ENCODE results near the gene CA5A. TPM values are rescaled to one million over a fixed set of nuclear protein-coding genes. Genes with fewer than 3 reads are reported as not detected.

Gene CA5A
- total RNA-seq, 1 experiment from 2014 or later, result not detected

- no peak overlapping the region for H3K4me3 ChIP-seq (replicated peaks in 1 of 2; ENCODE audit: low read depth in 1 of 2, low read length in 2 of 2)
- intact Hi-C loops (cut with micrococcal nuclease), result loop anchor here (2.0 kb wide), 1 partner anchor 45 kb away; no protein-coding TSS in a partner anchor
- TF ChIP-seq EZH2phosphoT487 (IDR thresholded peaks at IDR 0.05; ENCODE audit: borderline replicate concordance), result no peak
- TF ChIP-seq MAX (IDR thresholded peaks at IDR 0.05), result no peak
- no peak for TF ChIP-seq ELF1 (IDR thresholded peaks at IDR 0.05; ENCODE audit: borderline replicate concordance, low read depth)
- no peak for TF ChIP-seq ATF3 (IDR thresholded peaks at IDR 0.05)
- TF ChIP-seq CEBPB (IDR thresholded peaks at IDR 0.05; ENCODE audit: low read depth), result no peak
- no peak for TF ChIP-seq JUND (IDR thresholded peaks at IDR 0.05)
- TF ChIP-seq ZBTB33 (IDR thresholded peaks at IDR 0.05; ENCODE audit: extremely low read depth, insufficient replicate concordance, low read length), result no peak
- no peak for TF ChIP-seq EGR1 (IDR thresholded peaks at IDR 0.05; ENCODE audit: low read depth)
- no peak for TF ChIP-seq ZFX (IDR thresholded peaks at IDR 0.05)
- TF ChIP-seq SIN3A (IDR thresholded peaks at IDR 0.05; ENCODE audit: low read depth), result no peak
- TF ChIP-seq YY1 (IDR thresholded peaks at IDR 0.05; ENCODE audit: extremely low read depth, insufficient replicate concordance, low read depth, low read length), result no peak
- TF ChIP-seq CBX3 (IDR thresholded peaks at IDR 0.05; ENCODE audit: low read depth), result no peak
- TF ChIP-seq FOSL1 (IDR thresholded peaks at IDR 0.05; ENCODE audit: low read depth), result no peak
- TF ChIP-seq RAD21 (IDR thresholded peaks at IDR 0.05; ENCODE audit: low read depth), result no peak
- no peak for TF ChIP-seq POLR2AphosphoS5 (IDR thresholded peaks at IDR 0.05; ENCODE audit: low read depth, low read length)
- no peak for TF ChIP-seq SRF (IDR thresholded peaks at IDR 0.05; ENCODE audit: low read depth)
- TF ChIP-seq ZNF274 (IDR thresholded peaks at IDR 0.05; ENCODE audit: low read depth, low read length), result no peak
- no peaks in the 10 kb centered on the region for H3K9me2 ChIP-seq (ENCODE audit: insufficient read depth)
- CTCF ChIA-PET, result interaction anchor here (0.9 to 1.2 kb wide), 3 partner anchors 19 to 83 kb away, joined by 3 to 5 read pairs (median 4); no protein-coding TSS in a partner anchor
- ATAC-seq, result no peak
- no peaks in the 10 kb centered on the region for H3K9me3 ChIP-seq (ENCODE audit: control insufficient read depth in 1 of 2, insufficient read depth in 1 of 2, low read depth in 1 of 2, low read length in 2 of 2)
- peaks cover 51% of the 10 kb centered on the region; the same call in 1 of the 2 replicates for H4K20me1 ChIP-seq (ENCODE audit: insufficient read depth)
- peaks cover 32 to 38% of the 10 kb centered on the region in 2 experiments for H3K4me1 ChIP-seq (ENCODE audit: control insufficient read depth in 1 of 2, insufficient read depth in 2 of 2, low read length in 2 of 2)
- no peak overlapping the region for H2AFZ ChIP-seq (ENCODE audit: low read depth, low read length, poor library complexity, severe bottlenecking)
- H3K27ac ChIP-seq (ENCODE audit: low read depth, low read length), result peak overlapping the region; percentile 81; the same call in 1 of the 2 replicates
- DNase-seq (ENCODE audit: low read depth, low spot score), result no peak
- RAD21 ChIA-PET (ENCODE audit: low non-redundant PET in 1 of 2, low total read pairs in 2 of 2, uncharacterized antibody in 2 of 2, unreplicated experiment in 2 of 2), result interaction anchor here in 1 of 2 experiments (1.5 kb wide), 1 partner anchor 73 kb away, joined by 3 read pairs; no protein-coding TSS in a partner anchor
- H3K27me3 ChIP-seq (ENCODE audit: insufficient read depth, low read length), result no peaks in the 10 kb centered on the region
- H3K36me3 ChIP-seq (ENCODE audit: control insufficient read depth in 1 of 2, insufficient read depth in 2 of 2, low read length in 2 of 2), result peaks cover 19 to 85% of the 10 kb centered on the region in 2 experiments
- H3K9ac ChIP-seq (ENCODE audit: low read length), result no peak overlapping the region
- BruUV-seq (replicated peaks), result no TSS peak
- POLR2A ChIA-PET, result interaction anchor here (0.6 to 2.9 kb wide), 3 partner anchors 18 to 44 kb away, joined by 3 to 9 read pairs (median 3); partner anchors contain the start of gene SLC7A5
- H3K79me2 ChIP-seq (ENCODE audit: insufficient read depth, low read length), result peaks cover 99% of the 10 kb centered on the region
- no peak overlapping the region for H3K4me2 ChIP-seq (ENCODE audit: low read length)
Observed at GRCh38 chr16:87851601-87852000, 84.7 kb downstream of the CA5A start.
